NCI-H1930 (cell line): ENCODE measurements around the gene S100A12.

Experiments
- DNase-seq, 2 experiments: peaks; one replicate each; lab custom pipeline; 2025; lab: John Stamatoyannopoulos, UW

Gene S100A12

DNA sequence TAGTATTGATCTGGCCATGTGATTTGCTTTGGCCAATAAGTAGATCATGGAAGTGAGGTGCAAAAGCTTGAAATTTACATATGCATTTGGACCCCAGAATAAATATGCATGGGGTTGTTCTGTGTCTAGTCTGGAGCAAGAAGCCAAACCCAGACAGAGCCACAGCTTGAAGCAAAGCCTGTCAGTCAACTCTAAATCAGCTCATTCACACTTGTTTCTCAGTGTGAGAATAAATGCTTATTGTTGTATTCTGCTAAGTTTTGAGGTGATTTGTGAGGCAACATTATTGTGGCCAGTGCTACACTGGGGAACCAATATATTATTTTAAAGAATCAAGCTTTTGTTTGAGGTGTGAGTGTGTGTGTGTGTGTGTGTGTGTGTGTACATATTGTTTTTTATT, 50.5 kb downstream of the S100A12 start:
- no peak for DNase-seq
